HUES6 (cell line): ENCODE measurements around the gene SERBP1.

Source experiments
- H3K27ac ChIP-seq: 2 replicates; pipeline ENCODE4 v1.7.0; 2013; ENCODE audit warnings: low read depth, mild to moderate bottlenecking, low read length, inconsistent platforms
- H3K27me3 ChIP-seq: 2 replicates; pipeline ENCODE4 v1.6.1; 2013; ENCODE audit warnings: low read length; ENCODE audit not compliant: control insufficient read depth, insufficient read depth
- H3K36me3 ChIP-seq: 2 replicates; pipeline ENCODE4 v1.6.1; 2013; ENCODE audit warnings: low read length; ENCODE audit not compliant: control insufficient read depth, insufficient read depth
- H3K4me1 ChIP-seq: 2 replicates; pipeline ENCODE4 v1.6.1; 2013; ENCODE audit warnings: low read length; ENCODE audit not compliant: control insufficient read depth, insufficient read depth
- H3K4me3 ChIP-seq: 2 replicates; pipeline ENCODE4 v1.5.1; 2013; ENCODE audit warnings: low read depth, low read length
- H3K9ac ChIP-seq: one replicate; pipeline ENCODE4 v1.6.1; 2013; ENCODE audit warnings: mild to moderate bottlenecking, low read length
- H3K9me3 ChIP-seq: 2 replicates; pipeline ENCODE4 v1.6.1; 2013; ENCODE audit warnings: low read depth, low read length; ENCODE audit not compliant: control insufficient read depth, insufficient read depth

Gene SERBP1

DNA sequence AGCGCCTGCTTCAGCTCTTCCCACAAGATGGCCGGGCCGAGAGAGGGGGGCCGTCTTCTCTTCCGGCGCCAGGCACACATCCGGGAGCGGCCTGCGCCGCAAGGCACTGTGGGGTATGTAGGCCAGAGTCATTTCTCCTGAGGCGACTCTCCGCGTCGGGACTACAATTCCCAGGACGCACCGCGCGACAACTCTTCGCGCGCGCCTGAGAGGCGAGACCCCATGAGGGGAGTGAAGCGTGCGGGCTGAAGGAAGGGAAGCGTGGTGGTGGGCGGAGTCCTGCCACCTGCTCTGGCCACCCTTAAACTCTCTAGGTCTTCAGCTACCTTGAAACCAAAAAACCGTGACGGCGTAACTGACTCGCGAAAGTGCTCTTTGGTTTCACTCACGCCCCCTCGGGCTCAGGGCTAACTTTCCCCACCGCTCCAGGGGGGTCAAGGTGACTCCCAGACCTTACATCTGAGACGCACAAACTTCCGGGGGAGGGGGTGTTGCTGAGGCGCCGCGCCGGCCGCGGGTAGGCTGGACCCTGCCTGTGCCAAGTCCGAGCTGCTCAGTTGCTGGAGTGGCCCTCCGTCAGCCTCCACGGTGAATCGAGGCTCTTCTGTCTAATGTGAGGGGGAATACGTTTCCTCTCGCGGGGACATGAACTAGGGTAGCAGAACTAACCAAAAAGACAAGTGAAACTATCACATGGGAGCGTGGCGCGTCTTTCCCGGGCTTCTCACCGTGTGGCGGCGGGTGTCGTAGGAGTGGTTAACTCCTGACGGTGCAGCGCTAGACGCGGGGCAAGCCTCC is at the start of gene SERBP1:
SERBP1 (minus strand) TSS at position 45 of the 798 bp plus-strand sequence. CDS start 102 bp downstream, outside the sequence.
- peak within 1 kb of the TSS; percentile 87 for H3K27ac ChIP-seq
- no peaks in the 10 kb centered on the region for H3K27me3 ChIP-seq
- peaks cover 40% of the 10 kb centered on the region for H3K36me3 ChIP-seq
- H3K4me1 ChIP-seq = peaks cover 14% of the 10 kb centered on the region
- H3K9me3 ChIP-seq = no peaks in the 10 kb centered on the region
- peak within 1 kb of the TSS; percentile 98 for H3K9ac ChIP-seq
- H3K4me3 ChIP-seq = peak within 1 kb of the TSS; percentile 79

GRCh38 chr1:67479146-67479891 is 49.1 kb upstream of the SERBP1 start:
- H3K9me3 ChIP-seq = no peaks in the 10 kb centered on the region
- H3K9ac ChIP-seq = no peak overlapping the region
- no peaks in the 10 kb centered on the region for H3K27me3 ChIP-seq
- no peaks in the 10 kb centered on the region for H3K36me3 ChIP-seq
- peaks cover 2% of the 10 kb centered on the region; the same call in 1 of the 2 replicates for H3K4me1 ChIP-seq
- no peak overlapping the region for H3K4me3 ChIP-seq
- H3K27ac ChIP-seq = no peak overlapping the region

GRCh38 chr1:67476906-67477305 is 46.7 kb upstream of the SERBP1 start:
- Histone ChIP-seq H3K27ac (no peak overlapping the region), H3K9me3 (no peaks in the 10 kb centered on the region), H3K36me3 (no peaks in the 10 kb centered on the region), H3K27me3 (no peaks in the 10 kb centered on the region), H3K9ac (no peak overlapping the region), H3K4me3 (no peak overlapping the region), H3K4me1 (no peaks in the 10 kb centered on the region)

- Histone ChIP-seq H3K4me1 (no peaks in the 10 kb centered on the region), H3K27ac (no peak overlapping the region), H3K27me3 (no peaks in the 10 kb centered on the region), H3K9me3 (no peaks in the 10 kb centered on the region), H3K9ac (no peak overlapping the region), H3K4me3 (no peak overlapping the region), H3K36me3 (no peaks in the 10 kb centered on the region)
These were observed 45.8 kb upstream of the SERBP1 start for GRCh38 chr1:67476006-67476482.

DNA sequence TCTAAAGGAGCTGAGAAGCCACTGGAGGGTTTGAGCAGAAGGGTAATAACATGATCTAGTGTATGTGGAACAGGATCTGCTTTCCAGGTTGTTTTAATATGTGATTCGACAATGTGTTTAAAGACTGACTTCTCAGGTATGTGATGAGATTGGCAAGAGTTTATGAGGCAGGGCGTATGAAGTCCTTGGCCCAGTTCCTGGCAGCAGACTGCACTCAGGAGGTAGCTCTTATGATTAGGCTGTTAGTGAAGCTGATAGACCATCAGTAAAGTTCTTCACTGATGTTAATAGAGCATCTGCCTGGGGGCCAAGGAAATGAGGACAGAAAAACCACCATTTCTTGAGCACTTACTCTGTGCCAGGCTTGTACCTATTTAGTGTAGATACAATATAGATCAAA is 41.9 kb upstream of the SERBP1 start:
- H3K9me3 ChIP-seq = no peaks in the 10 kb centered on the region
- no peaks in the 10 kb centered on the region for H3K4me1 ChIP-seq
- H3K27me3 ChIP-seq = no peaks in the 10 kb centered on the region
- H3K36me3 ChIP-seq = no peaks in the 10 kb centered on the region
- H3K27ac ChIP-seq = no peak overlapping the region
- H3K4me3 ChIP-seq = no peak overlapping the region
- no peak overlapping the region for H3K9ac ChIP-seq

DNA sequence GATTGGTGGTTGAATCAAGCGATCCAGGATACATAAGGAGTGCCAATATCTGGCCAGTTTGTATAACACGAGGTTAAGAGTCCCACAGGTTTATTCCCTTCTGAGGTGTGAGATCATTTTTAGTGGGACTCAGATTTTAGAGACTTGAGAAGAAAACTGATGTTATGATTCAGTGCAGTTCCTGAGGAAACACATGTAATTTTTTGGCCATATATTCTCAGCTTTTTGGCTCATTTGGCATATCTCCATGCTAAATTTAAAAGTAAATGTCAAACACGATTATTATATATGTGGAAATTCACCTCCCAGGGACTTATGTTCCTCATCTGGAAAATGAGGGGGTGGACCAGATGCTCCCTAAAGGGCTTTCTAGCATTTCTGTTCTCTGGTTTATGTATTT is 39.2 kb upstream of the SERBP1 start:
- Histone ChIP-seq H3K9ac (no peak overlapping the region), H3K4me1 (0 out of 2 replicates have a peak, but pooled peaks cover under 1% of the 10 kb centered on the region), H3K27ac (no peak overlapping the region), H3K27me3 (no peaks in the 10 kb centered on the region), H3K4me3 (no peak overlapping the region), H3K36me3 (no peaks in the 10 kb centered on the region), H3K9me3 (no peaks in the 10 kb centered on the region)

DNA sequence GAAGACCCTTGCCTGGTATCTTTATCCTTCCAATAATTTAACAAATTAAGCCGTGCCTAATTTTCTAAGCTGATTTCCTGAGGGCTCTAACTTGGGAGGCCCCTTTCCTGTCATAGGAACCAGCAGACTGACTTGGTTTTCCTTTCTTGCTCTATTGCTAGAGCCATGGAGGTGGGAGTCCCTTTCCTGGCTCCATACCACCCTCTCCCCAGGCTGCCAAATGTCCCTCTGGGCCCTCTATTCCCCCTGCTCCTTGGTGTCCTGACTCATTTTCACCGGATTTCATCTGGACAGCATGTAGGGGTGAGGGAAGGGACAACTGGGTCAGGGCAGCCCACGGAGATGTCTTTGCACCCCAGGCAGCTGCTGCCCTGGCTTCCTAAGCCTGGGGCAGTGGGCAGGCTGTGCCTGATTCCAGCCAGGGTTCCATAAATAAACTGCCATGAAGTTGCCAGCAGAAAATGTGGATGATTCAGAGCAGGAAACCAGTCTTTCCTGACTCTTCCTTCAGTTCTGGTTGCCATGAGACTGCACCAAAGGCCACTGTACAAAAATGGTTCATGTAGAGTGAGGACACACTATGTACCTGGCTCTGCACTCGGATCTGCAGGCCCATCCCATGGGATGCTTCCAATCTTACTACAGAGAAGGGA is 38.0 kb upstream of the SERBP1 start:
- no peaks in the 10 kb centered on the region for H3K36me3 ChIP-seq
- H3K4me1 ChIP-seq = peaks cover 13% of the 10 kb centered on the region
- H3K9me3 ChIP-seq = no peaks in the 10 kb centered on the region
- no peaks in the 10 kb centered on the region for H3K27me3 ChIP-seq
- no peak overlapping the region for H3K27ac ChIP-seq
- H3K9ac ChIP-seq = no peak overlapping the region
- H3K4me3 ChIP-seq = no peak overlapping the region

GRCh38 chr1:67465375-67465774 is 35.2 kb upstream of the SERBP1 start:
- H3K27me3 ChIP-seq = no peaks in the 10 kb centered on the region
- no peak overlapping the region for H3K27ac ChIP-seq
- no peak overlapping the region for H3K4me3 ChIP-seq
- H3K4me1 ChIP-seq = peaks cover 31% of the 10 kb centered on the region
- H3K9me3 ChIP-seq = no peaks in the 10 kb centered on the region
- no peaks in the 10 kb centered on the region for H3K36me3 ChIP-seq
- no peak overlapping the region for H3K9ac ChIP-seq

DNA sequence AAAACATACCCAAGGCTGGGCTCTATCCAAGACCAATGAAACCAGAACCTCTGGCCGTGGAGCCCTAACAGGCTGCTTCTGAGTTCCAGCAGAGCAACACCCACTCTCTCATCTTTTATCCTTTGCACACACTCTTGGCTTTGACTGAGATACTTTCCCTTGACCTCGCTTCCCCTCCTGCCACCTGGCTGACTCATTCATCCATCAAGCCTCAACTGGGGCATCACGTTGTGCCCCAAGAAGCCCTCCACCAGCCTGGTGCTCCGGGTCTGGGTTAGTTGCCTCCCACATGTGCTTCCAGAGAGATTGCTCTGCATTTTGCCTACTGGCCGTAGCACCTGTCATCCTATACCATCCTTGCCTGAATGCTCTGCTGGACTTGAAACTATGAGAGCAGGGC is 34.5 kb upstream of the SERBP1 start:
- H3K9ac ChIP-seq = no peak overlapping the region
- no peak overlapping the region for H3K4me3 ChIP-seq
- peaks cover 34% of the 10 kb centered on the region for H3K4me1 ChIP-seq
- no peaks in the 10 kb centered on the region for H3K27me3 ChIP-seq
- no peak overlapping the region for H3K27ac ChIP-seq
- no peaks in the 10 kb centered on the region for H3K9me3 ChIP-seq
- no peaks in the 10 kb centered on the region for H3K36me3 ChIP-seq

- H3K4me3 ChIP-seq = no peak overlapping the region
- peaks cover 41% of the 10 kb centered on the region for H3K4me1 ChIP-seq
These were observed 33.9 kb upstream of the SERBP1 start for GRCh38 chr1:67464058-67464457.

More at GRCh38 chr1:67464058-67464457, 33.9 kb upstream of the SERBP1 start:
- Histone ChIP-seq H3K36me3 (no peaks in the 10 kb centered on the region), H3K9ac (no peak overlapping the region), H3K9me3 (no peaks in the 10 kb centered on the region), H3K27me3 (no peaks in the 10 kb centered on the region), H3K27ac (no peak overlapping the region)
